Effector memory CD4-positive, alpha-beta T cell (primary cell): ENCODE data around the gene KIF2A.

Experiments used
- DNase-seq, 3 donors: peaks; one replicate each; pipeline ENCODE4 v3.0.0-alpha.2; 2020
- H3K27ac ChIP-seq: 2 replicates; pipeline ENCODE4 v1.7.0; 2013; ENCODE audit warnings: mild to moderate bottlenecking, low read length, moderate library complexity; ENCODE audit not compliant: insufficient read depth, poor library complexity, severe bottlenecking
- H3K27me3 ChIP-seq: replicated peaks from 2 replicates; pipeline ENCODE4 v1.7.0; 2013; ENCODE audit warnings: mild to moderate bottlenecking, low read length; ENCODE audit not compliant: insufficient read depth, control insufficient read depth, poor library complexity, severe bottlenecking
- H3K36me3 ChIP-seq: 2 replicates; pipeline ENCODE4 v1.7.0; 2013; ENCODE audit warnings: mild to moderate bottlenecking, low read length, moderate library complexity; ENCODE audit not compliant: control insufficient read depth, insufficient read depth
- H3K4me1 ChIP-seq: 2 replicates; pipeline ENCODE4 v1.7.0; 2013; ENCODE audit warnings: low read length, mild to moderate bottlenecking; ENCODE audit not compliant: control insufficient read depth, insufficient read depth, poor library complexity, severe bottlenecking
- H3K4me3 ChIP-seq: 2 replicates; pipeline ENCODE4 v1.7.0; 2013; ENCODE audit warnings: low read length, low read depth, mild to moderate bottlenecking; ENCODE audit not compliant: insufficient read depth, poor library complexity, severe bottlenecking
- H3K9me3 ChIP-seq: 2 replicates; pipeline ENCODE4 v1.7.0; 2013; ENCODE audit warnings: mild to moderate bottlenecking, low read length, moderate library complexity; ENCODE audit not compliant: control insufficient read depth

The KIF2A gene

DNA sequence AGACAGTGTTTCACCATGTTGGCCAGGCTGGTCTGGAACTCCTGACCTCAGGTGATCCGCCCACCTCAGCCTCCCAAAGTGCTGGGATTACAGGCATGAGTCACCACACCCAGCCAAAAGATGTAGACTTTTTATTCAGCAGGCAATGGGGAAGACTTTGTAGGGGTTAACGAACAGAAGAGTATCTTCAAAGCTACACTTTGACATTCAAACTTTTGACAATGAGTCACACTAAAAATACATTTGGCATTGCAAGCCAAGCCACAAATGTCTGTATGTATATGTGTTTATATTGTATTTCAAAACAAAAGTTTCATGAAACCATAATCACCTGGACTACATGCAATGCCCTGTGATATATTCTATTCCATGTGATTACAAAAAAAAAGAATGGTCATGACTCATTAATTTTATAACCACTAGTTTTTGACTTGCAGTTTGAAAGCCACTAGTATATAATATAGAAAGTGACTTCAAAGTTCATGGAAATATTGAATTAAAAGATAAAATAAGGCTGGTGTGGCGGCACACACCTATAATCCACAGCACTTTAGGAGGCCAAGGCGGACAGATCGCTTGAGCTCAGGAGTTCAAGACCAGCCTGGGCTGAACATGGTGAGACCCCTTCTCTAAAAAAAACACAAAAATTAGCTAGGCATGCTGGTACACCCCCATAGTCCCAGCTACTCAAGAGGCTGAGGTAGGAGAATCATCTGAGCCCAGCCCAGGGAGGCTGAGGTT is 89.4 kb downstream of the KIF2A start:
- H3K36me3 ChIP-seq: peaks cover 45% of the 10 kb centered on the region
- H3K27ac ChIP-seq: no peak overlapping the region
- no peak for DNase-seq

DNA sequence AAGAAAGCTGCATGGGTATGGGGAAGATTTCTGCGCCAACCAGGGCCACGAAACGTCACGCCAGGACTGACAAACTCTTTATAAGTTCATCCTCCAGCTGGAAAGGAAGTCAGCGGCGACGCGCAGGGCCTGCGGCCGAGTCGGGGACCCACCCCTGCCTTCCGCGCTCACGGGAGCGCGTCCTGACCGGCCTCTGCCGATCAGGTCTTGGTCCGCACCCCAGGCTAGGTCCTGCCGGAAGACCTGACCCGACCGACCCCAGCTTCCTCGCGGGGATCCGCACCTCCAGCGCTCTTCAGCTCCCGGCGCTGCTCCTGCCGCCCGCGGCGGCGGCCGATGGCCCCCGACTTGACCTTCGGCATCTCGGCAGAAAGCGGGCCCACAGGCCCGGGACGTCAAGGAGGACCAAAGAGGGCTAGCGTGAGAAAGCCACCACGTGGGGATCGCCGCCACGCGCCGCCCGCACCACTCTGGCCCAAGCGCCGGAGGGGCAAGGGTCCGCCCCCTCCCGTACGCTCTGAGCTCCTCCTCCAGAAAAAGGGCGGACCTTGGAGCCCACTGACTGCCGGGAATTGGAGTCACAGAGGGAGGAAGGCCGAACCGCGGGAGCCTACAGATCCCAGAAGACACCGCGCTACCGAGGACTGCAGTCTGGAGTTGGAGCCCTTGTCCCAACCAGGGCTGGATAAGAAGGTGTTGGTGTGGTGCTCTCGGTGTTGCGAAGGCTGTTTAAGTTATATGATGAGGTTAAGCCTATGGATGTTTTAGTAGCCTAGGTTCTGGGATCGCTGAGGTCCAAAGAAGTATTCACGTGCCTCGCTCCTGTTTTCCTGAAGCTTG is 97.6 kb downstream of the KIF2A start, which contains the start of gene DIMT1:
DIMT1 (minus strand) TSS at position 495 of the 840 bp plus-strand sequence; CDS start at position 362, 133 bp downstream.
- peak; percentile 82 to 91 (median 88) for DNase-seq
- peaks cover 9% of the 10 kb centered on the region for H3K4me1 ChIP-seq
- H3K9me3 ChIP-seq: no peaks in the 10 kb centered on the region
- H3K4me3 ChIP-seq: peak within 1 kb of the TSS; percentile 99
- peak within 1 kb of the TSS; percentile 94 for H3K27ac ChIP-seq
- H3K27me3 ChIP-seq: no peaks in the 10 kb centered on the region
- H3K36me3 ChIP-seq: peaks cover 15% of the 10 kb centered on the region

More for the DNA sequence above, 89.4 kb downstream of the KIF2A start:
- Histone ChIP-seq H3K9me3 (no peaks in the 10 kb centered on the region), H3K27me3 (no peaks in the 10 kb centered on the region), H3K4me1 (no peaks in the 10 kb centered on the region), H3K4me3 (no peak overlapping the region)

DNA sequence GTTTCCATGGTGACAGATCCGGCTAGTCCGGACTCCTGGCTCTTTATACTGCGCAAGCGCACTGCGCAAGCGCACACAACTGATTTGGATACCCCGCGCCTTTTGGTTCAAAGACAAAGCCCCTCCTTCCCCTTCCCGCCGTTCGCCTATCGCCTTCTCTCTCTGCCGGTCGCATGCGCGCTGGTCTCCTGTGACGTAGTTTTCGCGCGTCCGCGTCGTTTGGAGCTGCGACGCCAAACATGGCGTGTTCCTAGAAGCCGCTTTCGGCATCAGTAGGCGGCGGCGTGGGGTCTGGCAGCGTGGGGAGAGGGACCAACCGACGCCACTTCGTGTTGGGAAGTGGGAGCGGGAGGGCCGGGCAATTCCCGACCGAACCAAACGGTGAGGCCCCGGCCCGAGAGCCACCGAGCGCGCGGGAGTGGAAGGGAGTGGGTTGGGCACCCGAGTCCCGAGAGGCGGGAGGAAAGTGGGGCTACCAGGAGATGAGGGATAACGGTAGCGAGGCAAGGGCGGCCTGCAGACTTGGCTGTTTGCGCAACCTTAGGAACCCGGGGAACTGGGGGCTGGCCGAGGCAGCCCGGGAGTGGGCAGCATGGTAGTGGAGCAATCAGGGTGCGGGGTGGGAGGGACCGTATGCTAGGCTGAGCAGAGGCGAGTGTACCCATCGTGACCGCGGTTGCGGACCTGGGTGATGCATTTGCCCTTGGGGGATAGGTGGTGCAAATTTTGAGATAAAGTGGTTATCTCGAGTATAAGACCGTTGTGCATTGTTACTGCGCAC is 106.7 kb downstream of the KIF2A start, which contains the start of gene IPO11:
IPO11 (plus strand) TSS at position 215 of the 781 bp plus-strand sequence. CDS start 24,517 bp downstream, outside the sequence.
- peak; percentile 97 for DNase-seq
- no peaks in the 10 kb centered on the region for H3K36me3 ChIP-seq
- peak within 1 kb of the TSS; percentile 76 for H3K27ac ChIP-seq

DNA sequence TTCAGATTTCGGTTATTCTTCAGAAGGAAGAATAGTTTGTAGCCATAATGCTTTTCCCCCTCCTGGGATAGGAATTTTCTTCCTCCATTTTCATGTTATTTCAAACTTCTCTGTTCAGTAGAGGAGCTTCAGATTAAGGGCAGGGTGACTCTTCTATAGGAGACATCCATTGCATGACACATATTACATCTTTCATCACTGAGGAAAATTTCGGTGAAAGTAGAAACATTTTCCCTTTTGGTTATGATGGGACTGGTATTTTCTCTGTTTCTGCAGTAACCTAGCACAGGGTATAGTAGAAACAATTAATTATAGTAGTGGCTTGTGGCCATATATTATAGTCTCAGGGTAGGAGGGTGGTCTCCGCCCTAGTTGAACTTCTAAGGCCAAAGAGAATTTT is 107.7 kb downstream of the KIF2A start:
- Histone ChIP-seq H3K4me3 (peak overlapping the region; percentile 98), H3K27me3 (no peaks in the 10 kb centered on the region), H3K9me3 (no peaks in the 10 kb centered on the region), H3K4me1 (peaks cover 10% of the 10 kb centered on the region), H3K36me3 (no peaks in the 10 kb centered on the region), H3K27ac (no peak overlapping the region)
- no peak for DNase-seq

More for the DNA sequence above, 106.7 kb downstream of the KIF2A start, which contains the start of gene IPO11:
- Histone ChIP-seq H3K4me3 (peak within 1 kb of the TSS; percentile 98), H3K27me3 (no peaks in the 10 kb centered on the region), H3K4me1 (peaks cover 7% of the 10 kb centered on the region), H3K9me3 (no peaks in the 10 kb centered on the region)

DNA sequence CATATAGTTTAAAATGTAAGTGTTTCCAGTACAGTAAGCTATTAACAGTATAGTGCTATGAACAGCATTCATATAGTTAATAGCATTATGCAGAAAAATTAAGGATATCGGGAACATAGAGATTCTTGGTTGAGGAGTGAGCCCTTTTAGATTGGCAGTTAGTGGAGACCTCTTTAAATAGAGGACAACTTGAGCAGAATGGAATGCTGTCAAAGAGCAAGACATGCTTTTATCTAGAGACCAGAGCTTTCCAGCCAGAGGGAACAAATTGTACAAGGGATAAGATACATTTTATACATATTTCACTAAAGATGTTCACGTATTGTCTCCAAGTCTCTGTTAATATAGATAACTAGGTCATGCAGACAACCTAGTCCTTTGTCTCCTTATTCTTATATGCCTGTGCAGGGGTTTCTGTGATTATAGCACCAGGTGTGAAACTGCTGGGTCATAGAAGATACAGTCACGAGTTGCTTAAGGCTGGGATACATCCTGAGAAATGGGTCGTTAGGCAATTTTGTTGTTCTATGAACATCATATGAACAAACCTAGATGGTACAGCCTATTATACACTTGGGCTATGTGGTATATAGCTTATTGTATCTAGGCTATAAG is 112.6 kb downstream of the KIF2A start:
- H3K27me3 ChIP-seq: no peaks in the 10 kb centered on the region
- DNase-seq: no peak

DNA sequence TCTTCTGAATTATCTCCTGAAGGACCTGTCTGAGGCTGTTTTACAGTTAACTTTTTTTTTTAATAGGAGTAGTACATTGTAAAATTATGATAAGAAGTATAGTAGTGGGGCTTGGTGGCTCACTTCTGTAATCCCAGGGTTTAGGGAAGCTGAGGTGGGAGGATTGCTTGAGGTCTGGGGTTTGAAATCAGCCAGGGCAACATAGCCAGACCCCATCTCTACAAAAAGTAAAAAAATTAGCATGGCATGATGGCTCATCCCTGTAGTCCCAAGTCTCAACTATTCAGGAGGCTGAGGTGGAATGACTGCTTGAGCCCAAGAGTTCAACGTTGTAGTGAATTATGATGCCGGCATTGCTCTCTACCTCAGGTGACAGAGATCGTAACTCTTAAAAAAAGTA is 113.6 kb downstream of the KIF2A start:
- Histone ChIP-seq H3K4me1 (peaks cover 3% of the 10 kb centered on the region), H3K27ac (no peak overlapping the region), H3K4me3 (no peak overlapping the region), H3K27me3 (no peaks in the 10 kb centered on the region), H3K36me3 (no peaks in the 10 kb centered on the region), H3K9me3 (no peaks in the 10 kb centered on the region)
- no peak for DNase-seq

More for the DNA sequence above, 112.6 kb downstream of the KIF2A start:
- Histone ChIP-seq H3K4me1 (peaks cover 7% of the 10 kb centered on the region), H3K36me3 (no peaks in the 10 kb centered on the region), H3K4me3 (no peak overlapping the region), H3K9me3 (no peaks in the 10 kb centered on the region), H3K27ac (no peak overlapping the region)

DNA sequence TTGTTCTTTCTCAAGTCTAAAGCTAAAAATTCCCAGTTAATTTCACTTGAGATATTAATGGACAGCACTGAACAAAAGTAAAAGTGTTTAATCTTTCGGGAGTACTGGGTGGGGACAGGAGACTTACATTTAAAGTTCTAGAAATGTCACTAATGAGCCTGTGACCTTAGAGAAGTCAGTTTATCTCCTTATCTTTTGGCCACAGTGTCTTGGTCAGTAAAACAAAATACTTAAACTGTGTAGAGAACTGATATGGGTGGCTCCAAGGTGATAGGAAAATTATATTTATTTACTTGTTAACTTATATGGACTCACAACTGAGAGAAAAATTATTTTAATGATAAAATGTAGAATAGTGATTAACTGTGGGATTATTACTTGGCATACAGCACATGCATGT is 115.4 kb downstream of the KIF2A start:
- no peaks in the 10 kb centered on the region for H3K27me3 ChIP-seq
- peaks cover 3% of the 10 kb centered on the region for H3K4me1 ChIP-seq
- no peak for DNase-seq
- H3K27ac ChIP-seq: no peak overlapping the region
- H3K4me3 ChIP-seq: no peak overlapping the region
- no peaks in the 10 kb centered on the region for H3K9me3 ChIP-seq
- no peaks in the 10 kb centered on the region for H3K36me3 ChIP-seq

DNA sequence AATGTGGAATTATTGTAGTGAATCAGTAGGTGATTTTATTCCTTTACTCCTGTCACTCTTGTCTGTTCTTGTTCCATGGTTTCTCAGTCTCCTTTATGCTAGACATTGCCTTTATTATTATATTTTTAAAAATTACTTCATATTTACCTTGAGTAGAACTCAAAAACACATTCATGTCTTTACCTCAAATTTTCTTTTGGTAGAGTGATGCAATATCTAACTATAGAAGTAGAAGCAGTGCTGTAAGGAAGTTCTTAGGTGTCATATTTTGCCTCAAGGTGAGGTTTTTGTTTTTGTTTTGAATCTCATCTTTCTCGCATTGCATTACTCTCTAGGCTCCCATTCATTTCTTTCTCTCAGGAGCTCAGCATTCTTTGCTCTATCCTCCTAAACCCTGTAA is 118.8 kb downstream of the KIF2A start:
- DNase-seq: no peak
- Histone ChIP-seq H3K27ac (no peak overlapping the region), H3K9me3 (no peaks in the 10 kb centered on the region), H3K4me1 (no peaks in the 10 kb centered on the region), H3K27me3 (no peaks in the 10 kb centered on the region), H3K4me3 (no peak overlapping the region), H3K36me3 (no peaks in the 10 kb centered on the region)
